ENCODE data around the gene VAX1. TPM values are rescaled to one million over a fixed set of nuclear protein-coding genes. Genes with fewer than 3 reads are reported as not detected.

Gene VAX1
- polyA plus RNA-seq, 1 of the 3 experiments (the other 2 are of a cell fraction): not detected

GRCh38 chr10:117139581-117140524 lies 1.8 kb upstream of the VAX1 start:
- H3K27me3 ChIP-seq (ENCODE audit: insufficient read depth): peaks cover 85% of the 10 kb centered on the region
- ChIA-PET CTCF (interaction anchor here (0.8 to 2.7 kb wide), 5 partner anchors 9 to 343 kb away, joined by 3 to 12 read pairs (median 5); no protein-coding TSS in a partner anchor), POLR2A (no interaction called here)
- no peak overlapping the region for H3K9ac ChIP-seq
- H3K4me3 ChIP-seq (ENCODE audit: low read depth in 2 of 2, low read length in 1 of 2): no peak overlapping the region
- no peaks in the 10 kb centered on the region for H3K9me2 ChIP-seq
- no peaks in the 10 kb centered on the region for H3K9me3 ChIP-seq
- H4K20me1 ChIP-seq (ENCODE audit: insufficient read depth): no peaks in the 10 kb centered on the region
- peak; percentile 45 for DNase-seq
- no peaks in the 10 kb centered on the region for H3K79me2 ChIP-seq (ENCODE audit: insufficient read depth)
- no peak overlapping the region for H3K4me2 ChIP-seq
- no peak overlapping the region for H2AFZ ChIP-seq (ENCODE audit: low read depth)
- no peak overlapping the region for H3K27ac ChIP-seq (ENCODE audit: low read depth in 2 of 2, low read length in 1 of 2)
- no peaks in the 10 kb centered on the region for H3F3A ChIP-seq (replicated peaks; ENCODE audit: insufficient read depth)
- 20% methylated on average over 21 of the region's 72 CpGs for WGBS (ENCODE audit: low lambda C conversion rate)
- no peak for TF ChIP-seq RAD21 (IDR thresholded peaks at IDR 0.05; ENCODE audit: low read length)
- H3K4me1 ChIP-seq (ENCODE audit: control insufficient read depth in 1 of 2, insufficient read depth in 2 of 2, low read depth in 1 of 2, low read length in 1 of 2): peaks cover 0 to 2% of the 10 kb centered on the region in 2 experiments; a peak in 1 of 4 replicates
- H3K36me3 ChIP-seq (replicated peaks in 1 of 2; ENCODE audit: control insufficient read depth in 1 of 2, insufficient read depth in 2 of 2, low read length in 1 of 2): no peaks in the 10 kb centered on the region

DNA sequence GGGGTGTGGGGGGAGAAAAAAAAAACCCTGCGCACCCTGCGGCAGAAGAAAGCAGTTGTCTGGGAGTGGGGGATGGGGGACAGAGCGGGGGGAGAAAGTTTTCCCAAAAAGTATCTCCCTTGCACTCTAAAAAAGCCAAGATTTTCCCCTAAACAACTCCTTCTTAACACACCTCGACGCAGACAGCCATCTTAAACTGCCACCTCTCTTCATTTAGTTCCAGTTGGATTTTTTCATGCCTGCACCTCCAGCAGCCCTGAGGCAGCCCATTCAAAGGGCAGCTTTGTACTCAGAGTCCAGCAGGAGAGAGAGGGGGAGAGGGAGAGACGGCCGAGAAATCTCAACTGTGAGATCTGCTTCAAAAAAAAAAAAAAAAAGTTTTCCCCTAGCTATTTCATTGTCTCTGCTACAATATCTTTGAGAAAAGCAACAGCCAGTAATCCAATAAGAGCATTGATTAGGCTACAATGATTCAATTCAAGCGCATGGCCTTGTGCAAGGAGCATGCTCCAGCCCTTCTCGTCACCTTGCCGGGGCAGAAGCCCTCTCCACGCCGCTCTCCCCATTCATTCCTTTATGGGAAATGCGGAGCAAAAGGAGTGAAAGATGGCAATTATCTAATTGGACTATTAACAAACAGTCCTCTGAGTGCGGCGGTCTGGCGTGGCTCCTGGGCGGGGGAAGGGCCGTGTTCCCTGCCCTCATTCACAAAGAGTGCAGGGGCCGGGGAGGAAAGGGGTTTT lies 939 bp upstream of the VAX1 start:
- Histone ChIP-seq H3F3A (replicated peaks; ENCODE audit: insufficient read depth) (no peaks in the 10 kb centered on the region), H3K79me2 (ENCODE audit: insufficient read depth) (no peaks in the 10 kb centered on the region), H3K36me3 (replicated peaks in 1 of 2; ENCODE audit: control insufficient read depth in 1 of 2, insufficient read depth in 2 of 2, low read length in 1 of 2) (no peaks in the 10 kb centered on the region), H3K27me3 (ENCODE audit: insufficient read depth) (peaks cover 91% of the 10 kb centered on the region), H2AFZ (ENCODE audit: low read depth) (no peak overlapping the region), H3K9me2 (no peaks in the 10 kb centered on the region), H3K4me2 (no peak overlapping the region; the same call in 1 of the 2 replicates), H3K9me3 (no peaks in the 10 kb centered on the region), H3K4me1 (ENCODE audit: control insufficient read depth in 1 of 2, insufficient read depth in 2 of 2, low read depth in 1 of 2, low read length in 1 of 2) (peaks cover 0 to 2% of the 10 kb centered on the region in 2 experiments; a peak in 1 of 4 replicates), H3K9ac (no peak overlapping the region), H3K4me3 (ENCODE audit: low read depth in 2 of 2, low read length in 1 of 2) (no peak overlapping the region), H3K27ac (ENCODE audit: low read depth in 2 of 2, low read length in 1 of 2) (no peak overlapping the region), H4K20me1 (ENCODE audit: insufficient read depth) (no peaks in the 10 kb centered on the region)
- CTCF ChIA-PET: interaction anchor here (0.8 to 2.7 kb wide), 3 partner anchors 19 to 342 kb away, joined by 4 to 12 read pairs (median 6); no protein-coding TSS in a partner anchor
- TF ChIP-seq MXI1 (IDR thresholded peaks at IDR 0.05; ENCODE audit: low read depth, low read length) (no peak), POLR2AphosphoS5 (IDR thresholded peaks at IDR 0.05; ENCODE audit: low read depth, low read length) (no peak), ELF1 (IDR thresholded peaks at IDR 0.05) (no peak), YY1 (IDR thresholded peaks at IDR 0.05; ENCODE audit: low read depth) (no peak), MEF2A (IDR thresholded peaks at IDR 0.05; ENCODE audit: borderline replicate concordance, low read depth) (no peak), EZH2phosphoT487 (IDR thresholded peaks at IDR 0.05; ENCODE audit: borderline replicate concordance, low read depth) (peak; percentile 84; the same call in 1 of the 2 replicates)
- TF ChIP-seq, protein P1, sequence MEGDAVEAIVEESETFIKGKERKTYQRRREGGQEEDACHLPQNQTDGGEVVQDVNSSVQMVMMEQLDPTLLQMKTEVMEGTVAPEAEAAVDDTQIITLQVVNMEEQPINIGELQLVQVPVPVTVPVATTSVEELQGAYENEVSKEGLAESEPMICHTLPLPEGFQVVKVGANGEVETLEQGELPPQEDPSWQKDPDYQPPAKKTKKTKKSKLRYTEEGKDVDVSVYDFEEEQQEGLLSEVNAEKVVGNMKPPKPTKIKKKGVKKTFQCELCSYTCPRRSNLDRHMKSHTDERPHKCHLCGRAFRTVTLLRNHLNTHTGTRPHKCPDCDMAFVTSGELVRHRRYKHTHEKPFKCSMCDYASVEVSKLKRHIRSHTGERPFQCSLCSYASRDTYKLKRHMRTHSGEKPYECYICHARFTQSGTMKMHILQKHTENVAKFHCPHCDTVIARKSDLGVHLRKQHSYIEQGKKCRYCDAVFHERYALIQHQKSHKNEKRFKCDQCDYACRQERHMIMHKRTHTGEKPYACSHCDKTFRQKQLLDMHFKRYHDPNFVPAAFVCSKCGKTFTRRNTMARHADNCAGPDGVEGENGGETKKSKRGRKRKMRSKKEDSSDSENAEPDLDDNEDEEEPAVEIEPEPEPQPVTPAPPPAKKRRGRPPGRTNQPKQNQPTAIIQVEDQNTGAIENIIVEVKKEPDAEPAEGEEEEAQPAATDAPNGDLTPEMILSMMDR (IDR thresholded peaks at IDR 0.05): no peak
- TF ChIP-seq, protein P2, sequence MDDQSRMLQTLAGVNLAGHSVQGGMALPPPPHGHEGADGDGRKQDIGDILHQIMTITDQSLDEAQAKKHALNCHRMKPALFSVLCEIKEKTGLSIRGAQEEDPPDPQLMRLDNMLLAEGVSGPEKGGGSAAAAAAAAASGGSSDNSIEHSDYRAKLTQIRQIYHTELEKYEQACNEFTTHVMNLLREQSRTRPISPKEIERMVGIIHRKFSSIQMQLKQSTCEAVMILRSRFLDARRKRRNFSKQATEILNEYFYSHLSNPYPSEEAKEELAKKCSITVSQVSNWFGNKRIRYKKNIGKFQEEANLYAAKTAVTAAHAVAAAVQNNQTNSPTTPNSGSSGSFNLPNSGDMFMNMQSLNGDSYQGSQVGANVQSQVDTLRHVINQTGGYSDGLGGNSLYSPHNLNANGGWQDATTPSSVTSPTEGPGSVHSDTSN (IDR thresholded peaks at IDR 0.05): no peak
- DNase-seq: peak; percentile 35
- 21% methylated on average over 19 of the region's 19 CpGs for WGBS (ENCODE audit: low lambda C conversion rate)
- POLR2A ChIA-PET: no interaction called here

Measured in SK-N-SH (cell line).